Measurements from ENCODE around the gene RUNDC1.

Gene RUNDC1

GRCh38 chr17:43020030-43020621, 39.8 kb downstream of the RUNDC1 start:
- DNase-seq: no peak

GRCh38 chr17:43020789-43021740, 40.7 kb downstream of the RUNDC1 start:
- peak; percentile 42 for DNase-seq

- peak; percentile 68 for DNase-seq
These were observed 41.6 kb downstream of the RUNDC1 start, which contains the start of gene VAT1 for GRCh38 chr17:43021741-43022512. Gene VAT1 (minus strand): TSS chr17:43022385. CDS start chr17:43022322, 63 bp downstream.

- peak; percentile 87 for DNase-seq
These were observed 44.3 kb downstream of the RUNDC1 start, which contains the start of gene RND2 for GRCh38 chr17:43024407-43025289. Gene RND2 (plus strand): TSS chr17:43025231. CDS start chr17:43025348, 117 bp downstream.

GRCh38 chr17:43025290-43025657, 44.9 kb downstream of the RUNDC1 start:
- no peak for DNase-seq

GRCh38 chr17:43025766-43026537, 45.6 kb downstream of the RUNDC1 start:
- DNase-seq: no peak

- DNase-seq: no peak
These were observed 46.2 kb downstream of the RUNDC1 start for GRCh38 chr17:43026595-43026994.

- no peak for DNase-seq
These were observed 47.0 kb downstream of the RUNDC1 start for GRCh38 chr17:43027091-43028032.

- no peak for DNase-seq
These were observed 48.0 kb downstream of the RUNDC1 start for GRCh38 chr17:43028221-43028861.

- DNase-seq: no peak
These were observed 49.9 kb downstream of the RUNDC1 start for GRCh38 chr17:43030137-43030767.

- no peak for DNase-seq
These were observed 51.3 kb downstream of the RUNDC1 start for GRCh38 chr17:43031666-43032065.

GRCh38 chr17:43033948-43034881, 53.9 kb downstream of the RUNDC1 start:
- no peak for DNase-seq

- DNase-seq: no peak
These were observed 54.5 kb downstream of the RUNDC1 start for GRCh38 chr17:43034894-43035293.

- DNase-seq: no peak
These were observed 59.3 kb downstream of the RUNDC1 start for GRCh38 chr17:43039646-43040045.

- no peak for DNase-seq
These were observed 60.3 kb downstream of the RUNDC1 start for GRCh38 chr17:43040655-43041054.

GRCh38 chr17:43042025-43042628, 61.8 kb downstream of the RUNDC1 start:
- no peak for DNase-seq
